Brain microvascular endothelial cell (primary cell): ENCODE measurements around the gene SCN9A.

Experiments used
- DNase-seq: peaks from one replicate; pipeline ENCODE4 v3.0.0-alpha.2; 2020
- H3K27ac ChIP-seq: fragments of 250-450 bp; sonication (Bioruptor Pico); 2 replicates; pipeline ENCODE4 v1.5.1; 2020; ENCODE audit warnings: mild to moderate bottlenecking, moderate library complexity
- H3K27me3 ChIP-seq: fragments of 250-450 bp; sonication (Bioruptor Pico); replicated peaks from 2 replicates; pipeline ENCODE4 v1.5.1; 2020; ENCODE audit warnings: mild to moderate bottlenecking
- H3K36me3 ChIP-seq: fragments of 250-450 bp; sonication (Bioruptor Pico); replicated peaks from 2 replicates; pipeline ENCODE4 v1.5.1; 2020; ENCODE audit warnings: mild to moderate bottlenecking
- H3K4me3 ChIP-seq: 2 replicates; pipeline ENCODE4 v1.5.1; 2011; ENCODE audit warnings: low read depth, mild to moderate bottlenecking, control low read depth, low read length, moderate library complexity
- CTCF ChIP-seq: IDR thresholded peaks from 2 replicates; pipeline ENCODE4 v1.5.1; 2011; ENCODE audit warnings: low read depth, mild to moderate bottlenecking, moderate library complexity, low read length, control low read depth, inconsistent platforms; ENCODE audit errors: missing control alignments
- in situ Hi-C: cut with HindIII; loops from 2 replicates; pipeline ENCODE4 v1.10.0; 2017; ENCODE audit warnings: low sequenced_read_pairs, low pct_ligation_motif_present

SCN9A gene

GRCh38 chr2:166239548-166239947, 136.2 kb downstream of the SCN9A start:
- H3K36me3 ChIP-seq: no peaks in the 10 kb centered on the region
- DNase-seq: peak; percentile 96
- H3K27me3 ChIP-seq: no peaks in the 10 kb centered on the region
- H3K4me3 ChIP-seq: no peak overlapping the region
- in situ Hi-C loops: no loop called here
- no peak for TF ChIP-seq CTCF
- peak overlapping the region; percentile 90 for H3K27ac ChIP-seq

- Histone ChIP-seq H3K27ac (peak overlapping the region; percentile 90), H3K27me3 (no peaks in the 10 kb centered on the region), H3K4me3 (no peak overlapping the region), H3K36me3 (no peaks in the 10 kb centered on the region)
- in situ Hi-C loops: no loop called here
- TF ChIP-seq CTCF: no peak
- DNase-seq: no peak
These were observed 137.6 kb downstream of the SCN9A start for GRCh38 chr2:166238176-166238575.

GRCh38 chr2:166234112-166234846, 141.5 kb downstream of the SCN9A start:
- peak; percentile 55 for DNase-seq
- in situ Hi-C loops: no loop called here
- H3K27ac ChIP-seq: peak overlapping the region; percentile 70
- no peaks in the 10 kb centered on the region for H3K36me3 ChIP-seq
- no peaks in the 10 kb centered on the region for H3K27me3 ChIP-seq
- H3K4me3 ChIP-seq: no peak overlapping the region
- no peak for TF ChIP-seq CTCF

- H3K27ac ChIP-seq: peak overlapping the region; percentile 70
- in situ Hi-C loops: no loop called here
- H3K27me3 ChIP-seq: no peaks in the 10 kb centered on the region
- DNase-seq: no peak
- no peak overlapping the region for H3K4me3 ChIP-seq
- H3K36me3 ChIP-seq: no peaks in the 10 kb centered on the region
- TF ChIP-seq CTCF: no peak
These were observed 142.5 kb downstream of the SCN9A start for GRCh38 chr2:166233244-166233643.

GRCh38 chr2:166230724-166231070, 145.0 kb downstream of the SCN9A start:
- no peaks in the 10 kb centered on the region for H3K27me3 ChIP-seq
- H3K4me3 ChIP-seq: no peak overlapping the region
- no peak for DNase-seq
- no peaks in the 10 kb centered on the region for H3K36me3 ChIP-seq
- no peak for TF ChIP-seq CTCF
- no peak overlapping the region for H3K27ac ChIP-seq
- in situ Hi-C loops: no loop called here
